NCI-H187 (cell line): ENCODE measurements around the gene DSCAML1.
"Not testable (repeated sequence)": the region's sequence is repeated elsewhere in the genome, so short reads cannot be mapped to it uniquely, and the experiment has no call there.

Experiments
- DNase-seq, 2 experiments: peaks; one replicate each; lab custom pipeline; 2025; lab: John Stamatoyannopoulos, UW

DSCAML1 gene

DNA sequence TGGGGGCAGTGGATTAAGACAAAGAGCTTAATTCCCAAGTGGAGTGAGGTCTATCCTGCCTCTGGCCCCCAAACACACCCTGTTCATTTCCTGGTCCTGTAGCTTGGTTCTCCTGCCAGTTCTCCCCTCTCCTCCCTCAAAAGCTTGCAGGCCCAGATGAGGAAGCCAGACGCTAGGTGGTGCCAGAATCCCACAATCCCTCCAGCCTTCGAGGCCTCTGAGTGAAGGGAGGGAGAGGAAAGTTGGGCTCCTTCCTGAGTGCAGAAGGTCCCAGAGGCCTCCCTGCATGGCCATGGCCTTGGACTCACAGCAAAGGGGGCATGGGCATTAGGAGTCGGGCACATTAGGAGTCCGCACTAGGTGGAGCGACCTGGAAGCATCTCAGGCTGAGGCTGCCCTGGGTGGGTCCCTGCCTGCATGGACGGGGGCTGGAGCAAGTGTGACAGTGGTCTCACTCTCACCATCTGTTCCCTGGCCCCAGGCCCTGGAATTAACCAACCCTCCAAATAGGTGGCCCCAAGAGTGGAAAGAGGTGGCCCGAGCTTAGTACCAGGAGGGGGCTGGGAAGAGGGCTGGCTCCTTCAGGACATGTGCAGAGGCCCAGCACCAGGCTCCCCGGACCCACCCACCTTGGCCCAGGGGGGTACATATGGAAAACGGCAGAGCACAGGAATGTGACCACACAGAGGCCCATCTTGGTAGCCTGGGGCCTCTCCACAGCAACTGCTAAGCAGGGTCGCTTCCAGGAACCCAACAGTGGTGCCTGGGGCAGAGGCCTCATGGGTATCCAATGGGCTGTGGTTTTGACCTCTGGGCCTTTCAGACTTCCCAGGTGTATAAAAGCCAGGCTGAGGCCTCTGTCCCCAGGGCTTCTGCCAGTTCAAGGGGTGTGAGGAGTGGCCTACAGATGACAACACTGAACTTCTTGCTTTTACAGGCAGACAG, 22.4 kb upstream of the DSCAML1 start:
- peak; percentile 28 to 54 for DNase-seq

GRCh38 chr11:117818041-117818873, 21.2 kb upstream of the DSCAML1 start:
- DNase-seq, result no peak

- peak; percentile 46 to 81 for DNase-seq
Measured at GRCh38 chr11:117817368-117818040, 20.5 kb upstream of the DSCAML1 start.

- DNase-seq, result no peak
Measured at GRCh38 chr11:117816846-117817367, 19.9 kb upstream of the DSCAML1 start.

DNA sequence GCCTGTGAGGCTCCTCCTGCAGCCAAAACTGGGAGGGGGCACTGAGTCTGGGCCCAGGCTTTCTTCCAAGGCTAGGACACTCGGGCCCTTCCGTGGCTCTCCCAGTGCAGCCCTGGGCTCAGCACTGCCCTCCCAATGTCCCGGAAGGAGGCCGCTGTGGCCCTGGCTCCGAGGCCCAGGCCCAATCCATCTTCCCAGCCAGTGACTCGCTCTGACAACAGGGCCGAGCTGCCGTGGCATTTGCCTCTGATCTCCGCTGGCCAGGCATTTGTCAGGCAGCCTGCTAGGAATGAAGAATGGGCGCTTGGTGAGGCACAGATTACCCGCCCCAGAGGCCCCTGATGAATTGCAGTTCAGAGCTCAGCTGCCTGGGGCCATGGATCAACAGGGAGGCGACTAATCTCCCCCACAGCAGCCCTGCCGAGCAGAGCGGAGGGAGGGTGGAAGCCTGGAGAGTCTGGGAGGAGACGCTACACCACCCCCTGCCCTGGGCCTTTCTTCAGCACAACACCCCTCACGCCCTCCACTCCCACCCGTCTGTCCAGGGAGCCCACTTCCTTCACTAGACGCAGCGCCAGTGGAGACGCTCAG, 19.2 kb upstream of the DSCAML1 start:
- DNase-seq, result no peak

DNA sequence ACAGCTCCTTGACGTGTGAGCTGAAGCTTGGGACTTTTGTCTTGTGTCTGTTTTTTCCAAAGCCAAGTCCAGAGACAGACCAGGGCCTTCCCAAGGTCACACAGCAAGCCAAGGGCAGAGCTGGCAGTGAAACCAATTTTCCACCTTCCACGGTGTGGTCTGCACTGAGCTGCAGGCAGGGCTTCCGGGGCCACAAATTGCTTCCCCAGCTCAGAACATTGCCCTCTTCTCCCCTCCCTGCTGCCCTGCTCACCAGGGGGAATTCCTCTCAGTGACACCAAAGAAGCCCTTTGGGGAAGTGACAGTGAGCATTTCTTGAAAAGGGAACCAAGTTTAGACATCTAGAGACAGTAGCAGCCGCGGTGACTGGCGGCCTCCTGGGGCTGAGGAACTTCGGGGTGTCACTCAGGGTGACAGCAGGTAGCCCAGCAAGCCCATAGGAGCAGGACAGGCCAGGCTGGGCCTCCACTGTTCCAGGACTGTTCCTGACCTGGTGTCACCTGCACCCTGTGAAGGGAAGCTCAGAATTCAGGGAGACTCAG, 18.3 kb upstream of the DSCAML1 start:
- no peak for DNase-seq

GRCh38 chr11:117814766-117815261, 17.8 kb upstream of the DSCAML1 start:
- DNase-seq, result peak; percentile 86 to 89

DNA sequence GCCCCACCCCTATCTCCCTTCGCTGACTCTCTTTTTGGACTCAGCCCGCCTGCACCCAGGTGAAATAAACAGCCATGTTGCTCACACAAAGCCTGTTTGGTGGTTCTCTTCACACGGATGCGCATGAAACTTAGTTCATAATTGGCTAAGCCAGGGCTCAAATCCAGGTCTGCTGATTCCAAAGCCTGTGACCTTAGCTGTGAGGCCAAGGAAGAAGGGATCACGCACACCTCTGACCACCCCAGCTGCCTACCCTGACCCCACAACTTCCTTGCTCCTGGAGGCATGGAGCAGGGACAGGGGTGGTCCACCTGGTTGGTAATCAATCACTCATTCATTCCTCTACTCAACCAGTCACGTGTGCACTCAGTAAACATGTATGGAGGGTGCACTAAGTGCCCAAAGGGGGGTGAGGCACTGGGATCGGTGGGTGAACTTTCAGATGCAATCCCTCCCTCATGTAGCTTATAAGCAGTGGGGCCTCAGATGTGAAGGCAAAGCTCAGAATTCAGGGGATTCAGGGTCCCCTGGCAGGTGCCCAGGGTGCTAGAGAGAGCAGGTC, 17.3 kb upstream of the DSCAML1 start:
- no peak for DNase-seq

- not testable (repeated sequence) for DNase-seq
Measured at GRCh38 chr11:117810056-117810451, 13.0 kb upstream of the DSCAML1 start.

DNA sequence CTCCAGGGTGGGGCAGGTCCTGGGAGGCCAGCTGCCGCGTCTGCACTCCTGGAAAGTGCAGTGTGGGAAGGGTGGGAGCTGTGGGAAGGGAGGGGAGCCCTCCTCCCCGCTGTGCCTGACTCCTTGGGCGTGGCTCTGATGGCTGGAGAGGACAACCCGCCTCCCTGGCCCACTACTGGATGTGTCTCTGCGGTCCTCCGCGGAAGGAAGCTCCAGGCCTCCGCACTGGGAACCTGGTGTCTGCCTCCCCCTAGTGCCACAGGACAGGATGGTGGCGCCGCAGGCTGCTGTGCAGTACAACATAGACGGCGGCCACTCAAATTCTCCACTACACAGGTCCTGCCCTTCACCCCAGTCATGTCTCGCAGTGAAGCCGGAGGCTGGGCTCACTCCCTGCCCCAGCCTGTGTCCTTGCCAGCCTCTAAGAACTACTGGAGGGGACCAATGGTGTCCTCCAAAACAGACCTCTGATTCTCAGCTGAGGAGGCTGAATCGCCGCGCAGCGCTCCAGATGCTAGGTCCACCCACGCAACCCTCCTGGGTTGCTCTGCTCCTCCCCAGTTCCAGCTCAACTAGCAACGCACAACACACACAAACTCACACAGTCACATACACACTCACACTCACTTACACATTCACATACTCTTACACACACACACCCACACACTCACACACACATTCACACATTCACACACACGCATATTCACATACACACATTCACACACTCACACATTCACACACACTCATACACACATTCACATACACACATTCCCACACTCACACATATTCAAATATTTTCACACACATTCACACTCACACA, 12.4 kb upstream of the DSCAML1 start:
- DNase-seq, result peak in 1 of 2 experiments; percentile 57

- DNase-seq, result no peak
Measured at GRCh38 chr11:117808784-117809183, 11.8 kb upstream of the DSCAML1 start.

DNA sequence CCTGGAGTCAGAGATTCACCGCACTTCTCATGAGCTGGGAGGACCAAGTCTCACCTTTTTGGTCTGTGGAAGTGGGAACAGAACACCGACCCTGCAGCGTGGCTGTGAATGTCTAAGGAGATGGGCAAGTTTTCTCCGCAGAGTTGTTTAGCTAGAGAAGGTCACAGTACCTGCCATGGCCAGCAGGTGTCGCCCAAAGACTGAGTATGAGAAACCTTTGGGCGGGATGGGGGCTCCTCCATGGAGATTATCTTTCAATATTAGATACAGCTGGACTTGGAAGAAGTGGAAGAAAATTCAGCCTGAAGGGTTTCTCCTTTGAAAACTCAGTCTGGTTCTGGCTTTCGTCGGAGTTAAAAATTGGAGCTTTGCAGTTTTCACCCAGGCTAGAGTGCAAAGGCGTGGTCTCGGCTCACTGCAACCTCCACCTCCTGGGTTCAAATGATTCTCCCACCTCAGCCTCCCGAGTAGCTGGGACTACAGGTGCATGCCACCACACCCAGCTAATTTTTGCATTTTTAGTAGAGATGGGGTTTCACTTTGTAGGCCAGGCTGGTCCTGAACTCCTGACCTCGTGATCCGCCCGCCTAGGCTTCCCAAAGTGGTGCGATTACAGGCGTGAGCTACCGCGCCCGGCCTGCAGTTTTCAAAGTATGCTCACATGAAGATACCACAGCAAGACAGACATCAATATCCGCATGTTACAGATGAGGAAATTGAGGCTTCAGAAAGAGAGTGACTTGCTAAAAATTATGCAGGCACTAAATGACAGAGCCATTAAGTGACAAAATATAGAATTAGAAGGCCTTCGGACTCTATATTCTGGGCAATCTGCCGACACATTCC, 10.7 kb upstream of the DSCAML1 start:
- peak in 1 of 2 experiments; percentile 33 for DNase-seq

DNA sequence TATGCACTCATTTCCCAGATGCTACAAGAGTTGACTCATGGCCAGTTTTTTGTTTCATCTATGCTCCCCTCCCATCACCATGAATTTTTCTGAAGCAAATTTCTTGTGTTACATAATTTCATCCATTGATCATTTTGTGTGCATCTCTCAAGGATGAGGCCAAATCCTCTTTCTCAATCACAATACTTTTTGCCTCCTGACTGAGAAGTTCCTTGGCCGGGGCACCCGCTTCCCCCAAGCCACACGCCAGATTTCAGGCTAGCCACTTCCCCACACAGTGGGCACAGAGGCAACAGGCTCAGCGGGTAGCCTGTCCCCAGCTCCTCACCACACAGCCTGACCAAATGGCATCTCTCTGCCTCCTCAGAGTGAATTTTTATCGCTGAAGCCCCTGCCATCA, 9.8 kb upstream of the DSCAML1 start:
- no peak for DNase-seq

DNA sequence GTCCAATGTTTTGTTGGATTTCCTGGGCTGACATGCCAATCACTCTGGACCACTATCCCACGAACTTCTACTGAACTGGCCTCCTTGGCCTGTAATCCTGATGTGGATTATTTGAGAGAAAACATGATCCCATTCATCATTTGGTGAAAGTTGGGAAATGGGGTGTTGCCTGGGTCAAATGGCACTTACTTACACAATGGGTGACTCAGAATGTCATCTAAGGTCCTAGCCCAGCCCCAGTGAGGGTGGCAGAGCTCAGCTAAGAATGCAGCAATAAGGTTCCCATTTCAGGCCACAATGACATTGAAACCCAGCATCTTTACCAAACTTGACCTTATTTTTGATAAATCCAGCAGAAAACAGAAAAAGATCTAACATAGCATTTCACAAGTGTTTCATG, 8.0 kb upstream of the DSCAML1 start:
- no peak for DNase-seq

DNA sequence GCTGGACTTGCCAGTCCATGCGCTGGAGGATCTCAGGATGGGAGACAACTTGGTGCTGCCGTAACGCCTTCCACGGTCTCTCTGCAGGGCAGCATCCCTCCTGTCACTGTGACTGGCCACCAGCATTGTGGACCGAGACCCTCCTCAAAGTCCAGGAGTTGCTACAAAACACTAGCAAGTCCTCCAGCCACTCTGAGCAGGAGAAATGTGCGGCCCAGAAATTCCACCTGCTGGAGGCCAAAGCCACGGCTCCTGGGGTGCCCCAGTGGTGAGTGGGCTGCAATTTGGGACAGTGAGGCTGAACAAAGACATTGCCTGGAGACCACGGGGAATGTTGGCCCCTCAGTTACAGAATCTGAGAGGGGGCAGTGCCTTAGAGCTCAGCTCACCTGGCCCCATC, 6.9 kb upstream of the DSCAML1 start:
- DNase-seq, result no peak

DNA sequence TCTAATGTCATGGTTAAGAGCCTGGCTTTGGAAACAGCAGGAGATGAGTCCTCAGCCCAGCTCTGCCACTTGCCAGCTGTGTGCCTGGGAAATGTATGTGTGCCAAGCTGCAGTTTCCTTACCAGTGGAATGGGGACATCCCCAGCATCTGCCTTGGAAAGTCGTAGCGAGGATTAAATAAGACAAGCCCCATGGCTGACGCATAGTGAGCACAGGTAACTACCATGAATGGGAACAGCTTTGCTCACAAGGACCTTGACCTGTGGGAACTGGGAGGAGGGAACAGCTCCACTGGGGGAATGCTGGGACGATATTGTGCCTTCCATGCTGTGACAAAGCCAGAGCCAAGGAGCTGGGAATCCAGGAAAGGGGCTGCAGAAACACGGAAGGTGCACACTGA, 2.6 kb upstream of the DSCAML1 start:
- no peak for DNase-seq

DNA sequence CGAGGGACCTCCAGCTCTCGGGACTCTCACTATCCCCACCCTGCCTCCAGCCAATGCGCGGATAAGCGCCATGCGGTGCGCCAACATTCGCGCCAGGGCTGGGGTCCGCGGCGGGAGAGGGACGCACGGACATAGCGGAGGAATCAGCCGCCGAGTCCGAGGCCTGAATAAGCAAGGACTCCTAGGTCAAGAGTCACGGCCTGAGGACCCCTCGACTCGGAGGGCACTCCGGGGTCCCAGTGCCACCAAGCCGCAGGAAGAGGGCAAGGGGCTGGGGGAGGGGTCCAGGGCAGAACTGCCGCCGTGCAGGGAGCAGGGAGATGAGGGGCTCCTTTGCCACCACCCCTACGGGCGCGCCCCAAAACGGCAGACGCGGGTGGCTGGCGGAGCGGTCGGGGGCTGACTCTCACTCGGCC, 552 bp downstream of the DSCAML1 start:
- DNase-seq, result no peak

DNA sequence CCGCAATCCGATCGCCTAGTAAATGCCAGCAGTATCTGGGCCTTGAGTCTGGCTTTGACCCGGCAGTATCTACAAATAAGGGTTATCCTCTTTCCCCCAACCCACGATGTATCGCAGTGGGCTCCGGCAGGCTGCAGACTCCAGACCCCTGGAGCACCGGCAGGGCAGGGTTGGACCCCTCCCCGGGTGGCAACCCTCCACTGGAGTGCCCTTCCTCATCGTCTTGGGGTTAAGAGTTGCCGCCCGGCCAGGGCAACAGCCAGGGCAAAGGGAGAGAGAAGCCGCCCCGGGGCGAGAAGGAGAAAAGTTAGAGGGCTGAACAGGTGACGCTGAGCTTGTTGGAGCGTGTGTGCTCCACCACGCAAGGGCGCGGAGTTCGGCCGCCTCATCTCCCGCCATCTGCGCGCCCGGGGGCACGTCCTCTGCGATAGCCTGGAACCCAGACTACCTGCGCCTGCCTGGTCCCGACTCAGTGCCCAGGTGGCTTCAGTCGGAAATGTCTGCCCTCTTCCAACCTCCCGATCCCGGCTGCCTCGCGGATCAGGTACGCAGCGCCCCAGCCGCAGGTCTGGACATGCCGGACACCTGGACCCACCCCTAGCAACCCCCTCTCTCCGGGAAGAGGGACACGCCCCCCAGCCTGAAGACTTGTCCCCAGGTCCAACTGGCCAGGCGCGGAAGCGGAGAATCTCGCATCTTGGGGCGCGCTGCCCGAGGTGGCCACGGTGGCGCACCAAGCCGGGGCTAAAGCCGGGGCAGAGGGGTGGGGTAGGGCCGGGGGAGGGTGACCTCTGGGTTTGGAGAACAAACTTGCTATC, 1.2 kb downstream of the DSCAML1 start:
- no peak for DNase-seq
